Measurements from ENCODE around the gene OR2Z1.

Gene OR2Z1

GRCh38 chr19:8686549-8686948 lies 34.9 kb upstream of the OR2Z1 start:
- Histone ChIP-seq H4K20me1 (ENCODE audit: control insufficient read depth, insufficient read depth, low read depth, low read length) (no peaks in the 10 kb centered on the region), H3K9me3 (ENCODE audit: control insufficient read depth, insufficient read depth, low read length) (no peaks in the 10 kb centered on the region), H3F3A (ENCODE audit: control insufficient read depth, insufficient read depth) (no peaks in the 10 kb centered on the region), H3K36me3 (ENCODE audit: control insufficient read depth, low read length) (no peaks in the 10 kb centered on the region), H3K9me2 (replicated peaks; ENCODE audit: control insufficient read depth, low read length) (no peaks in the 10 kb centered on the region), H3K4me3 (ENCODE audit: low read length) (no peak overlapping the region), H3K79me2 (ENCODE audit: control insufficient read depth, low read length) (no peaks in the 10 kb centered on the region), H3K27ac (ENCODE audit: low read depth, low read length) (no peak overlapping the region), H3K4me1 (ENCODE audit: control insufficient read depth, low read length) (no peaks in the 10 kb centered on the region), H3K4me2 (ENCODE audit: low read length) (no peak overlapping the region), H3K27me3 (ENCODE audit: control insufficient read depth, low read length) (no peaks in the 10 kb centered on the region)
- no peak for TF ChIP-seq CTCF (IDR thresholded peaks at IDR 0.05; ENCODE audit: low read depth, low read length, poor library complexity, severe bottlenecking)
- no peak for TF ChIP-seq EZH2phosphoT487 (IDR thresholded peaks at IDR 0.05; ENCODE audit: borderline replicate concordance, low read length)

- Histone ChIP-seq H3K4me3 (ENCODE audit: low read length) (no peak overlapping the region), H3K79me2 (ENCODE audit: control insufficient read depth, low read length) (no peaks in the 10 kb centered on the region), H3K4me1 (ENCODE audit: control insufficient read depth, low read length) (no peaks in the 10 kb centered on the region), H3K27me3 (ENCODE audit: control insufficient read depth, low read length) (no peaks in the 10 kb centered on the region), H3K27ac (ENCODE audit: low read depth, low read length) (no peak overlapping the region), H3K4me2 (ENCODE audit: low read length) (no peak overlapping the region), H4K20me1 (ENCODE audit: control insufficient read depth, insufficient read depth, low read depth, low read length) (no peaks in the 10 kb centered on the region), H3K9me2 (replicated peaks; ENCODE audit: control insufficient read depth, low read length) (no peaks in the 10 kb centered on the region), H3K9me3 (ENCODE audit: control insufficient read depth, insufficient read depth, low read length) (no peaks in the 10 kb centered on the region), H3K36me3 (ENCODE audit: control insufficient read depth, low read length) (no peaks in the 10 kb centered on the region), H3F3A (ENCODE audit: control insufficient read depth, insufficient read depth) (no peaks in the 10 kb centered on the region)
- TF ChIP-seq CTCF (IDR thresholded peaks at IDR 0.05; ENCODE audit: low read depth, low read length, poor library complexity, severe bottlenecking): no peak
- no peak for TF ChIP-seq EZH2phosphoT487 (IDR thresholded peaks at IDR 0.05; ENCODE audit: borderline replicate concordance, low read length)
These were observed 32.5 kb upstream of the OR2Z1 start for GRCh38 chr19:8688930-8689329.

- Histone ChIP-seq H3K4me2 (ENCODE audit: low read length) (no peak overlapping the region), H3K27me3 (ENCODE audit: control insufficient read depth, low read length) (no peaks in the 10 kb centered on the region), H3K36me3 (ENCODE audit: control insufficient read depth, low read length) (no peaks in the 10 kb centered on the region), H3K27ac (ENCODE audit: low read depth, low read length) (no peak overlapping the region), H4K20me1 (ENCODE audit: control insufficient read depth, insufficient read depth, low read depth, low read length) (no peaks in the 10 kb centered on the region), H3K9me3 (ENCODE audit: control insufficient read depth, insufficient read depth, low read length) (no peaks in the 10 kb centered on the region), H3K4me1 (ENCODE audit: control insufficient read depth, low read length) (no peaks in the 10 kb centered on the region), H3F3A (ENCODE audit: control insufficient read depth, insufficient read depth) (no peaks in the 10 kb centered on the region), H3K79me2 (ENCODE audit: control insufficient read depth, low read length) (no peaks in the 10 kb centered on the region), H3K4me3 (ENCODE audit: low read length) (no peak overlapping the region), H3K9me2 (replicated peaks; ENCODE audit: control insufficient read depth, low read length) (no peaks in the 10 kb centered on the region)
- TF ChIP-seq EZH2phosphoT487 (IDR thresholded peaks at IDR 0.05; ENCODE audit: borderline replicate concordance, low read length) (no peak), CTCF (IDR thresholded peaks at IDR 0.05; ENCODE audit: low read depth, low read length, poor library complexity, severe bottlenecking) (no peak)
These were observed 30.5 kb upstream of the OR2Z1 start for GRCh38 chr19:8690753-8691539.
